C4-2B (cell line): ENCODE measurements around the gene UNC119.

Experiments used
- H3K27ac ChIP-seq: fragments of 450-650 bp; 2 replicates; pipeline ENCODE4 v1.5.1; 2017
- CTCF ChIP-seq: fragments of 450-650 bp; conservative IDR thresholded peaks from 2 replicates; pipeline ENCODE4 v1.5.1; 2017; ENCODE audit warnings: mild to moderate bottlenecking
- ZFX ChIP-seq: fragments of 450-650 bp; IDR thresholded peaks from 2 replicates; pipeline ENCODE4 v1.6.1; 2017

The UNC119 gene

DNA sequence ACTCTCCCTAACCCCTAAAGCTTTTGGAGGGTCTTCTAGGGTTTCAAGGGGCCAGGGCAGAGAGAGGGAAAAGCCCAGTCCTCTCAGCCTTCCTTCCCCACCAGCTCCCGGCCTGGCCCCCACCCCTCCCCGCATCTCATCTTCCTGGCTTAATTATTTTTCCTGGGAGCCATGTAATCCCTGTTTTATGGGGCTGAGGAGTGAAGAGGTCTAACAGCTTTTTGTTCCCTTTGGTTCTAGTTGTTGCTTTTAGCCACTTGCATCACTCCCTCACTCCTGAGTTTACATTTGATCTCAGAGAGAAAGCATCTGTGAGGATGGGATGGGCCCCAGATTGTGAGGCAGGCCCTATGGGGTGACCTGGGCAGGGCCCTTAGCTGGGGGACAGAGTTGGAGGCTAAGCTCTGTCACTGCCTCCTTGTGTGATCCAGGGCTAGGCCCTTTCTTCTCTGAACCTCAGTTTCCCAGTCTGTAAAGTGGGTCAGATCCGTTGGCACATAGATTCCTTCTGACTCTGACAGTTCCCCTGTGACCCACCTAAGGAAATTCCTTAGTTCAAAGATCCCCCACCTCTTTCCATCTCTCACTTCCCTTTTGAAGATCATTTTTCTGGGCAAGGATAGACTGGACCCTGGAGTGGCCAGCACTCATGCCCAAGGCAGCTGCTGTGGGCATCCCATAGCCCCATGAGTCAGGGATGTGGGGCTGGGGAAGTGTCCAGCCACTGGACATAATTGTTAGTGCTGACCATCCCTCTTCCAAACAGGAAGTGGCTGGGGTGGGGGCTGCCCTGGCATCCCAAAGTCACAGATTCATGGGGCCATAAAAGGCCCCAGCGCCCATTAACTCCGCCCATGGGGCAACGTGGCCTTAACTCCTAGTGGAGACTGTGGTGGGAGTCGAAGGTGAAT is 20.1 kb downstream of the UNC119 start:
- TF ChIP-seq CTCF (no peak), ZFX (no peak)
- H3K27ac ChIP-seq: no peak overlapping the region

DNA sequence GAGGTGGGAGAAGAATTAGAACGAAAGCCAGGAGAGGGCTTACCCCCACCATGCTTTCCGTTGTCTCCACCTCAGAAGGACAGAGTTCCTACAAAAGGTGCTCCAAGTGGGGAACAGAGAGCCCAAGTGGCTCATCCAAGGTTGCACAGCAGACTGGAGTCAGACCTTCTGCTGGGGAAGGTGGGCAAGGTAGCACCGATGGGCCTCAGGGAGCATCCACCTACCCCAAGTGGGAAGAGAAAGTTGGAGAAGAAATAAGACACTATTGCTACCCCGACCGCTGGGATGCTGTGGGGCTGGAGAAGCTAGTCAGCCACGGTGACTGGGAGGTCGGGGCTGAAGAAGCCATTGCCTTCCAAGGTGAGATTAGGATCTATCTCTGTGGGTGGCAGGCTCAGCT is 21.5 kb downstream of the UNC119 start:
- H3K27ac ChIP-seq: no peak overlapping the region
- TF ChIP-seq ZFX (no peak), CTCF (no peak)

GRCh38 chr17:28530250-28530649 is 22.2 kb downstream of the UNC119 start:
- no peak overlapping the region for H3K27ac ChIP-seq
- TF ChIP-seq ZFX: no peak
- no peak for TF ChIP-seq CTCF

DNA sequence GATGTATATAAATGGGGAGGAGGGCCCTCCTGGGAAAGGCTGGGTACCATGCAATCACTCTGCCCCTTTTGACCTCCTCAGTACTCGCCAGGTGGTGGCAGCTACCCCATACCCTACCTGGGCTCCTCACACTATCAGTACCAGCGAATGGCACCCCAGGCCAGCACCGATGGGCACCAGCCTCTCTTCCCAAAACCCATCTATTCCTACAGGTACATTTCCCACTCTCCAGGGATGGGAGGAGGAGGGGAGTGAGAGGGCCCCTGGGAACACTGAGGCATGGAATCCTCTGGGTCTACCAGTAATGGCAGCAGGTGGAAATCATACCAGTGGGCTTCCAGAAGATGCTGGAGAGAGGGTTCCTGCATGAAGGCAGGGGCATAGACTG is 23.4 kb downstream of the UNC119 start:
- peak overlapping the region; percentile 86 for H3K27ac ChIP-seq
- TF ChIP-seq ZFX: no peak
- TF ChIP-seq CTCF: no peak

- no peak for TF ChIP-seq CTCF
- no peak for TF ChIP-seq ZFX
- peak overlapping the region; percentile 86 for H3K27ac ChIP-seq
Measured at GRCh38 chr17:28528327-28529012, 24.0 kb downstream of the UNC119 start.

DNA sequence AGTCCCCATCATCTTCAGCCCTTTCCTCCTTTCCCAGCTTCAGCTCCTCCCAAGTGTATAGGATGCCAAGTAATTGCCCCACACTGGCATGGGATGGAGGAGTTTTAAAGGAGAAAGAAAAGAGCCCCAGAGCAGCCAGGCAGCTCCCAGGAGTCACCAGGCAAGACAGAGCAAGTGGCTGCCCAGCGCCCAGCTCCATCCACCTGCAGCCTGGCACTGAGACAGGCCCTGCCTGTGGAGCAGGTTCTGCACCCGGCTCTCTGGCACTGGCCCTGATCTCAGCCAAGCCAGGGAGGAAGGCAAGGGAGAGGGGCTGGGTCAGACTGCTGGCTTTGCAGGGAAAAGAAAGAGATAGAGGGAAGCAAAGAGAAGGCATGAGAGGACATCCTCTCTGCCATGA is 24.6 kb downstream of the UNC119 start:
- no peak for TF ChIP-seq ZFX
- no peak for TF ChIP-seq CTCF
- peak overlapping the region; percentile 86 for H3K27ac ChIP-seq

GRCh38 chr17:28527181-28527681 is 25.2 kb downstream of the UNC119 start:
- TF ChIP-seq ZFX (no peak), CTCF (no peak)
- H3K27ac ChIP-seq: peak overlapping the region; percentile 86
